H9 (cell line): ENCODE data around the gene FCN2. TPM values are rescaled to one million over a fixed set of nuclear protein-coding genes. Genes with fewer than 3 reads are reported as not detected.

ENCODE experiments used
- DNase-seq: peaks from one replicate; pipeline ENCODE4 v3.0.0-alpha.2; 2017
- H2AFZ ChIP-seq: one replicate; pipeline ENCODE4 v1.6.1; 2013; ENCODE audit warnings: mild to moderate bottlenecking, low read length, control low read depth, moderate library complexity
- H2AK5ac ChIP-seq: 2 replicates; pipeline ENCODE4 v1.6.1; 2013; ENCODE audit warnings: low read length, control low read depth, mixed read lengths; ENCODE audit not compliant: insufficient read length
- H2BK120ac ChIP-seq: one replicate; pipeline ENCODE4 v1.6.1; 2013; ENCODE audit warnings: low read depth, mild to moderate bottlenecking, low read length, control low read depth, inconsistent platforms; ENCODE audit not compliant: poor library complexity, severe bottlenecking
- H2BK12ac ChIP-seq: 2 replicates; pipeline ENCODE4 v1.6.1; 2013; ENCODE audit warnings: low read length, control low read depth, mixed read lengths, low read depth; ENCODE audit not compliant: insufficient read length
- H2BK15ac ChIP-seq: 2 replicates; pipeline ENCODE4 v1.6.1; 2013; ENCODE audit warnings: low read depth, low read length, control low read depth
- H2BK20ac ChIP-seq: one replicate; pipeline ENCODE4 v1.6.1; 2013; ENCODE audit warnings: low read depth, mild to moderate bottlenecking, low read length, control low read depth, inconsistent platforms; ENCODE audit not compliant: poor library complexity, severe bottlenecking
- H2BK5ac ChIP-seq: 2 replicates; pipeline ENCODE4 v1.6.1; 2013; ENCODE audit warnings: low read length, control low read depth, mixed read lengths; ENCODE audit not compliant: insufficient read length
- H3K14ac ChIP-seq: 2 replicates; pipeline ENCODE4 v1.6.1; 2013; ENCODE audit warnings: low read length, control low read depth; ENCODE audit not compliant: insufficient read depth
- H3K18ac ChIP-seq: 2 replicates; pipeline ENCODE4 v1.6.1; 2013; ENCODE audit warnings: low read depth, mild to moderate bottlenecking, mixed read lengths, low read length, control low read depth; ENCODE audit not compliant: insufficient read length
- H3K23ac ChIP-seq: 2 replicates; pipeline ENCODE4 v1.6.1; 2013; ENCODE audit warnings: low read length, control low read depth, mixed read lengths, low read depth; ENCODE audit not compliant: insufficient read length
- H3K23me2 ChIP-seq: 2 replicates; pipeline ENCODE4 v1.6.1; 2013; ENCODE audit warnings: low read depth, mild to moderate bottlenecking, mixed read lengths, low read length, control low read depth; ENCODE audit not compliant: insufficient read length, poor library complexity, severe bottlenecking
- H3K27ac ChIP-seq: 2 replicates; pipeline ENCODE4 v1.5.1; 2013; ENCODE audit warnings: low read length, control low read depth, mixed read lengths, low read depth; ENCODE audit not compliant: insufficient read length
- H3K27me3 ChIP-seq: 2 replicates; pipeline ENCODE4 v1.6.1; 2013; ENCODE audit warnings: low read length, control low read depth, inconsistent platforms; ENCODE audit not compliant: insufficient read depth
- H3K4ac ChIP-seq: 2 replicates; pipeline ENCODE4 v1.6.1; 2013; ENCODE audit warnings: low read depth, mild to moderate bottlenecking, control low read depth, inconsistent platforms, low read length, moderate library complexity
- H3K4me1 ChIP-seq: 2 replicates; pipeline ENCODE4 v1.6.1; 2013; ENCODE audit warnings: low read length, control low read depth, inconsistent platforms; ENCODE audit not compliant: insufficient read depth
- H3K4me2 ChIP-seq: 2 replicates; pipeline ENCODE4 v1.6.1; 2013; ENCODE audit warnings: low read length, control low read depth, mixed read lengths; ENCODE audit not compliant: insufficient read length, insufficient read depth
- H3K56ac ChIP-seq: 2 replicates; pipeline ENCODE4 v1.6.1; 2013; ENCODE audit warnings: low read depth, mild to moderate bottlenecking, mixed read lengths, low read length, control low read depth; ENCODE audit not compliant: insufficient read length
- H3K79me1 ChIP-seq: 2 replicates; pipeline ENCODE4 v1.6.1; 2013; ENCODE audit warnings: low read depth, mild to moderate bottlenecking, moderate library complexity, low read length, control low read depth, inconsistent platforms; ENCODE audit not compliant: insufficient read depth, poor library complexity, severe bottlenecking
- H3K79me2 ChIP-seq: 2 replicates; pipeline ENCODE4 v1.6.1; 2013; ENCODE audit warnings: low read length, control low read depth, inconsistent platforms; ENCODE audit not compliant: insufficient read depth
- H3K9ac ChIP-seq: 2 replicates; pipeline ENCODE4 v1.6.1; 2013; ENCODE audit warnings: low read length, control low read depth, mixed read lengths; ENCODE audit not compliant: insufficient read length; ENCODE audit errors: extremely low read depth
- H3K9me3 ChIP-seq: one replicate; pipeline ENCODE4 v1.6.1; 2013; ENCODE audit warnings: low read depth, low read length, inconsistent platforms; ENCODE audit not compliant: control insufficient read depth
- H3T11ph ChIP-seq: one replicate; pipeline ENCODE4 v1.6.1; 2013; ENCODE audit warnings: mild to moderate bottlenecking, low read length, control low read depth, inconsistent platforms
- H4K20me1 ChIP-seq: one replicate; pipeline ENCODE4 v1.6.1; 2013; ENCODE audit not compliant: control insufficient read depth, insufficient read length, insufficient read depth
- H4K5ac ChIP-seq: 2 replicates; pipeline ENCODE4 v1.6.1; 2013; ENCODE audit warnings: low read depth, mild to moderate bottlenecking, mixed read lengths, low read length, control low read depth; ENCODE audit not compliant: insufficient read length
- H4K8ac ChIP-seq: replicated peaks from 2 replicates; pipeline ENCODE4 v1.6.1; 2013; ENCODE audit warnings: low read length, control low read depth, mixed read lengths, low read depth; ENCODE audit not compliant: insufficient read length
- H4K91ac ChIP-seq: 2 replicates; pipeline ENCODE4 v1.6.1; 2013; ENCODE audit warnings: low read depth, mild to moderate bottlenecking, moderate library complexity, mixed read lengths, low read length, control low read depth; ENCODE audit not compliant: insufficient read length
- H3K27ac Mint-ChIP-seq, 3 experiments: 2 replicates in 2 of 3; 3 replicates in 1 of 3; pipeline ENCODE4 v1.8.0; 2020 to 2021; ENCODE audit warnings: mixed read lengths in 3 of 3, mild to moderate bottlenecking in 1 of 3, moderate library complexity in 1 of 3
- H3K27me3 Mint-ChIP-seq: 2 replicates; pipeline ENCODE4 v1.8.0; 2021; ENCODE audit warnings: low read depth, mild to moderate bottlenecking, moderate library complexity, mixed read lengths
- H3K36me3 Mint-ChIP-seq, 3 experiments: 2 replicates in 2 of 3; 3 replicates in 1 of 3; pipeline ENCODE4 v1.8.0; 2020 to 2021; ENCODE audit warnings: low read depth in 3 of 3, mixed read lengths in 3 of 3; ENCODE audit not compliant: insufficient read depth in 1 of 3
- H3K4me1 Mint-ChIP-seq, 2 experiments: 2 replicates each; pipeline ENCODE4 v1.8.0; 2020; ENCODE audit warnings: mixed read lengths in 2 of 2
- H3K4me3 Mint-ChIP-seq, 2 experiments: 2 replicates in 1 of 2; 3 replicates in 1 of 2; pipeline ENCODE4 v1.8.0; 2020 to 2021; ENCODE audit warnings: mild to moderate bottlenecking in 2 of 2, mixed read lengths in 2 of 2, moderate library complexity in 1 of 2
- H3K9me3 Mint-ChIP-seq, 2 experiments: 2 replicates in 1 of 2; 3 replicates in 1 of 2; pipeline ENCODE4 v1.8.0; 2020; ENCODE audit warnings: mild to moderate bottlenecking in 2 of 2, mixed read lengths in 2 of 2, moderate library complexity in 1 of 2
- CTCF ChIP-seq: fragments of 200-600 bp; sonication (generic); conservative IDR thresholded peaks from 3 replicates; pipeline ENCODE4 v1.8.0; 2021; ENCODE audit warnings: antibody characterized with exemption, mild to moderate bottlenecking
- WGBS: extraction: QIAGEN DNeasy Blood & Tissue Kit; methylation state at CpG from one replicate; pipeline ENCODE4 v1.1.7; 2013; ENCODE audit warnings: missing lambda C conversion rate, low lambda C conversion rate, mixed read lengths; ENCODE audit not compliant: insufficient read length; ENCODE audit errors: extremely low coverage; 5-methylcytosine and 5-hydroxymethylcytosine counted together
- total RNA-seq: library from RNA; stranded (reverse); gene quantifications from 2 replicates; pipeline ENCODE4 v1.2.1, GENCODE V29; 2021

The FCN2 gene
- total RNA-seq, 1 experiment from 2014 or later, result not detected

GRCh38 chr9:134886413-134886913, 5.9 kb downstream of the FCN2 start:
- Histone ChIP-seq H4K5ac (no peak overlapping the region), H3K9me3 (no peaks in the 10 kb centered on the region), H2BK12ac (no peak overlapping the region), H3K4me2 (no peak overlapping the region), H2AFZ (no peak overlapping the region), H3K14ac (no peak overlapping the region), H2BK120ac (no peak overlapping the region), H3K23ac (no peak overlapping the region), H3K9ac (no peak overlapping the region), H4K91ac (no peak overlapping the region), H4K8ac (no peak overlapping the region), H3K4me1 (no peaks in the 10 kb centered on the region), H3K56ac (no peak overlapping the region), H2AK5ac (no peak overlapping the region), H3T11ph (no peak overlapping the region), H3K23me2 (no peaks in the 10 kb centered on the region), H3K4ac (no peak overlapping the region), H2BK20ac (no peak overlapping the region), H3K27me3 (no peaks in the 10 kb centered on the region), H4K20me1 (no peaks in the 10 kb centered on the region), H3K79me1 (no peaks in the 10 kb centered on the region), H3K79me2 (no peaks in the 10 kb centered on the region), H2BK15ac (no peak overlapping the region), H2BK5ac (no peak overlapping the region), H3K27ac (no peak overlapping the region), H3K18ac (no peak overlapping the region)
- Mint-ChIP-seq H3K9me3 (no peaks in the 10 kb centered on the region), H3K27ac (peak overlapping the region in 2 of 3 experiments; percentile 6 to 36; a peak in 2 of 7 replicates), H3K4me1 (peaks cover 0 to 4% of the 10 kb centered on the region in 2 experiments; a peak in 2 of 4 replicates), H3K36me3 (no peaks in the 10 kb centered on the region), H3K27me3 (no peaks in the 10 kb centered on the region; the same call in none of the 2 replicates), H3K4me3 (no peak overlapping the region)
- no peak for TF ChIP-seq CTCF
- DNase-seq, result no peak
- WGBS, result no CpG with 5 or more reads among the region's 11 CpGs
